HG03280 (cell line): ENCODE measurements around the gene PIGO.
A peak's percentile ranks its signal among the peaks of the same experiment; 100 is the strongest.

Experiments used
- ATAC-seq: cut with Tn5 transposase; IDR thresholded peaks from one replicate; pipeline ENCODE4 v1.9.1; 2021; ENCODE audit warnings: mild to moderate bottlenecking, moderate library complexity; ENCODE audit not compliant: unreplicated experiment

PIGO gene

GRCh38 chr9:35107297-35108290 is 11.2 kb upstream of the PIGO start:
- no peak for ATAC-seq

- ATAC-seq = no peak
Observed at GRCh38 chr9:35106343-35106730, 9.9 kb upstream of the PIGO start.

- no peak for ATAC-seq
Observed at GRCh38 chr9:35105571-35106342, 9.4 kb upstream of the PIGO start.

GRCh38 chr9:35105126-35105525 is 8.7 kb upstream of the PIGO start:
- ATAC-seq = no peak

- ATAC-seq = no peak
Observed at GRCh38 chr9:35104586-35104985, 8.2 kb upstream of the PIGO start.

GRCh38 chr9:35103660-35104191 is 7.3 kb upstream of the PIGO start:
- no peak for ATAC-seq

- peak; percentile 89 for ATAC-seq
Observed at GRCh38 chr9:35102769-35103659, 6.6 kb upstream of the PIGO start, which contains the start of gene STOML2. Gene STOML2 (minus strand): TSS chr9:35103131. CDS start chr9:35103094, 37 bp downstream.

- peak; percentile 14 for ATAC-seq
Observed at GRCh38 chr9:35102465-35102768, 6.0 kb upstream of the PIGO start.

- no peak for ATAC-seq
Observed at GRCh38 chr9:35097573-35097972, 1.2 kb upstream of the PIGO start.

GRCh38 chr9:35091536-35091935 is 4.9 kb downstream of the PIGO start:
- ATAC-seq = no peak

GRCh38 chr9:35089434-35089833 is 7.0 kb downstream of the PIGO start:
- ATAC-seq = no peak

GRCh38 chr9:35085078-35085477 is 11.3 kb downstream of the PIGO start:
- no peak for ATAC-seq

- peak; percentile 90 for ATAC-seq
Observed at GRCh38 chr9:35079426-35080341, 16.7 kb downstream of the PIGO start, which contains the start of gene FANCG. Gene FANCG (minus strand): TSS chr9:35079942. CDS start chr9:35079524, 418 bp downstream.

- no peak for ATAC-seq
Observed at GRCh38 chr9:35079041-35079425, 17.4 kb downstream of the PIGO start.

GRCh38 chr9:35078066-35078465 is 18.3 kb downstream of the PIGO start:
- ATAC-seq = no peak

GRCh38 chr9:35076848-35077247 is 19.5 kb downstream of the PIGO start:
- ATAC-seq = no peak

- no peak for ATAC-seq
Observed at GRCh38 chr9:35075358-35075757, 21.0 kb downstream of the PIGO start.

- ATAC-seq = no peak
Observed at GRCh38 chr9:35074791-35075190, 21.6 kb downstream of the PIGO start.

GRCh38 chr9:35074141-35074540 is 22.2 kb downstream of the PIGO start:
- no peak for ATAC-seq

GRCh38 chr9:35073279-35073612 is 23.1 kb downstream of the PIGO start:
- no peak for ATAC-seq
